GM15510 (cell line): ENCODE data around the gene CLSTN2.

Source experiments
- POLR2A ChIP-seq: IDR thresholded peaks from 3 replicates; pipeline ENCODE4 v1.6.1; 2011; ENCODE audit warnings: borderline replicate concordance; ENCODE audit not compliant: insufficient read length; ENCODE audit errors: extremely low read depth

The CLSTN2 gene

GRCh38 chr3:140536926-140537726, 602.1 kb downstream of the CLSTN2 start:
- TF ChIP-seq POLR2A, result no peak

GRCh38 chr3:140537727-140538082, 602.7 kb downstream of the CLSTN2 start:
- no peak for TF ChIP-seq POLR2A

GRCh38 chr3:140540262-140540661, 605.3 kb downstream of the CLSTN2 start:
- no peak for TF ChIP-seq POLR2A

GRCh38 chr3:140541975-140542653, 607.1 kb downstream of the CLSTN2 start:
- no peak for TF ChIP-seq POLR2A

- no peak for TF ChIP-seq POLR2A
Measured at GRCh38 chr3:140545197-140545596, 610.2 kb downstream of the CLSTN2 start.

GRCh38 chr3:140545756-140546155, 610.8 kb downstream of the CLSTN2 start:
- no peak for TF ChIP-seq POLR2A

GRCh38 chr3:140546649-140547048, 611.7 kb downstream of the CLSTN2 start:
- TF ChIP-seq POLR2A, result no peak

- TF ChIP-seq POLR2A, result no peak
Measured at GRCh38 chr3:140552403-140552802, 617.4 kb downstream of the CLSTN2 start.

- TF ChIP-seq POLR2A, result no peak
Measured at GRCh38 chr3:140552898-140553297, 617.9 kb downstream of the CLSTN2 start.

GRCh38 chr3:140553591-140553990, 618.6 kb downstream of the CLSTN2 start:
- TF ChIP-seq POLR2A, result no peak

GRCh38 chr3:140555666-140556065, 620.7 kb downstream of the CLSTN2 start:
- TF ChIP-seq POLR2A, result no peak

GRCh38 chr3:140557476-140557875, 622.5 kb downstream of the CLSTN2 start:
- TF ChIP-seq POLR2A, result no peak

- no peak for TF ChIP-seq POLR2A
Measured at GRCh38 chr3:140559546-140559945, 624.6 kb downstream of the CLSTN2 start.

GRCh38 chr3:140563206-140563760, 628.3 kb downstream of the CLSTN2 start:
- TF ChIP-seq POLR2A, result no peak

GRCh38 chr3:140568131-140568530, 633.1 kb downstream of the CLSTN2 start:
- TF ChIP-seq POLR2A, result no peak
